RCC 7860 (cell line): ENCODE measurements around the gene DOK6.

Source experiments
- DNase-seq: peaks from one replicate; pipeline ENCODE4 v3.0.0-alpha.2; 2015; ENCODE audit warnings: low spot score
- FAIRE-seq: peaks from 2 replicates; lab custom pipeline; 2012; peaks lifted over from hg19 to GRCh38; lab: Jason Lieb, UNC

The DOK6 gene

GRCh38 chr18:69889009-69889408 is 488.3 kb downstream of the DOK6 start:
- DNase-seq (no peak), FAIRE-seq (no peak)

- FAIRE-seq (no peak), DNase-seq (no peak)
These were observed 489.9 kb downstream of the DOK6 start for GRCh38 chr18:69890558-69890957.

GRCh38 chr18:69894467-69894866 is 493.8 kb downstream of the DOK6 start:
- FAIRE-seq: no peak
- DNase-seq: no peak

- FAIRE-seq: no peak
- DNase-seq: no peak
These were observed 494.7 kb downstream of the DOK6 start for GRCh38 chr18:69895066-69896047.

- FAIRE-seq (no peak), DNase-seq (no peak)
These were observed 496.9 kb downstream of the DOK6 start for GRCh38 chr18:69897397-69898108.

- DNase-seq (no peak), FAIRE-seq (no peak)
These were observed 497.7 kb downstream of the DOK6 start for GRCh38 chr18:69898241-69898861.
